ENCODE measurements around the gene PLCB2.

DNA sequence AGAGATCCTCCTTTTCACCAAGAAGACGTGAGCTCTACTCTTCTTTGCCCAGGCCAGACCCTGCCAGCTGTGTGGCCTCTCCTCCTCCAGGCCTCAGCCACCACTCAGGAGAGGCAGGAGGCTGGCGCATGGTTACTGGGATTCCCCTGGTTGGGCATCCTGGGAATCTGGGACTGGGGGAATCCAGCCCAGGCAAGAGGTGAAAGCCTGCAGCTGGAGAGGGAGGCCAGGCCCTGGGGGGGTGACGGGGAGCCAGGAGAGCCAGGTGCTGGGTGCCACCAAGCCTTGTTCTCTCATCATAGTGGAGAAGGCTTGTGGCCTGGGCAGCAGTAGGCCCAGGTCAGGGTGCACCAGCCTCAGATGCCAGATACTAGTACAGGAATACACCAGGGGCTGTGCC lies 26.8 kb upstream of the PLCB2 start:
- TF ChIP-seq, protein P1, sequence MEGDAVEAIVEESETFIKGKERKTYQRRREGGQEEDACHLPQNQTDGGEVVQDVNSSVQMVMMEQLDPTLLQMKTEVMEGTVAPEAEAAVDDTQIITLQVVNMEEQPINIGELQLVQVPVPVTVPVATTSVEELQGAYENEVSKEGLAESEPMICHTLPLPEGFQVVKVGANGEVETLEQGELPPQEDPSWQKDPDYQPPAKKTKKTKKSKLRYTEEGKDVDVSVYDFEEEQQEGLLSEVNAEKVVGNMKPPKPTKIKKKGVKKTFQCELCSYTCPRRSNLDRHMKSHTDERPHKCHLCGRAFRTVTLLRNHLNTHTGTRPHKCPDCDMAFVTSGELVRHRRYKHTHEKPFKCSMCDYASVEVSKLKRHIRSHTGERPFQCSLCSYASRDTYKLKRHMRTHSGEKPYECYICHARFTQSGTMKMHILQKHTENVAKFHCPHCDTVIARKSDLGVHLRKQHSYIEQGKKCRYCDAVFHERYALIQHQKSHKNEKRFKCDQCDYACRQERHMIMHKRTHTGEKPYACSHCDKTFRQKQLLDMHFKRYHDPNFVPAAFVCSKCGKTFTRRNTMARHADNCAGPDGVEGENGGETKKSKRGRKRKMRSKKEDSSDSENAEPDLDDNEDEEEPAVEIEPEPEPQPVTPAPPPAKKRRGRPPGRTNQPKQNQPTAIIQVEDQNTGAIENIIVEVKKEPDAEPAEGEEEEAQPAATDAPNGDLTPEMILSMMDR (IDR thresholded peaks at IDR 0.05) = no peak
- no peak for TF ChIP-seq EZH2 (IDR thresholded peaks at IDR 0.05; ENCODE audit: borderline replicate concordance, insufficient read depth, low read depth, low read length, poor library complexity, severe bottlenecking)
